ENCODE measurements around the gene STEAP3.
A peak's percentile ranks its signal among the peaks of the same experiment; 100 is the strongest.

STEAP3 gene

GRCh38 chr2:119198240-119198840 lies 25.3 kb upstream of the STEAP3 start:
- H4K91ac ChIP-seq (ENCODE audit: low read depth, low read length), result no peak overlapping the region
- no peaks in the 10 kb centered on the region for H3K9me3 ChIP-seq (ENCODE audit: insufficient read depth, low read depth, low read length)
- H2BK120ac ChIP-seq (ENCODE audit: insufficient read depth, low read length, poor library complexity), result no peak overlapping the region
- H2AFZ ChIP-seq (ENCODE audit: insufficient read depth, low read length, poor library complexity), result no peak overlapping the region
- H3K27ac ChIP-seq (ENCODE audit: low read depth, low read length), result no peak overlapping the region
- no peak overlapping the region for H4K8ac ChIP-seq (ENCODE audit: low read depth, low read length)
- no peak overlapping the region for H2BK5ac ChIP-seq (ENCODE audit: low read depth, low read length, poor library complexity)
- no peaks in the 10 kb centered on the region for H3K36me3 ChIP-seq (ENCODE audit: control insufficient read depth in 1 of 2, insufficient read depth in 2 of 2, low read length in 2 of 2)
- H3K9ac ChIP-seq (ENCODE audit: low read length), result no peak overlapping the region
- no peaks in the 10 kb centered on the region for H3K79me1 ChIP-seq (ENCODE audit: low read length)
- H4K12ac ChIP-seq (ENCODE audit: low read depth, low read length), result no peak overlapping the region
- no peak overlapping the region for H3K4ac ChIP-seq (ENCODE audit: low read depth, low read length)
- H3K4me1 ChIP-seq (ENCODE audit: control insufficient read depth in 1 of 2, insufficient read depth in 2 of 2, low read length in 2 of 2), result peaks cover 0 to 7% of the 10 kb centered on the region in 2 experiments
- no peak overlapping the region for H3K4me3 ChIP-seq (ENCODE audit: low read depth, low read length)
- WGBS (ENCODE audit: extremely low coverage, insufficient coverage, insufficient read length), result no CpG with 5 or more reads among the region's 7 CpGs
- H3K79me2 ChIP-seq (ENCODE audit: control insufficient read depth, insufficient read depth, low read length, poor library complexity), result no peaks in the 10 kb centered on the region
- DNase-seq, result peak in 1 of 2 donors; percentile 59
- H3K14ac ChIP-seq (ENCODE audit: low read length), result no peak overlapping the region
- no peak overlapping the region for H2AK5ac ChIP-seq (ENCODE audit: low read length)
- H3K27me3 ChIP-seq (ENCODE audit: insufficient read depth, low read length), result no peaks in the 10 kb centered on the region
- H3K4me2 ChIP-seq (ENCODE audit: low read length), result no peak overlapping the region
- H3K18ac ChIP-seq (ENCODE audit: low read length), result no peak overlapping the region
- no peak overlapping the region for H2BK12ac ChIP-seq (ENCODE audit: low read length)
- H3K23ac ChIP-seq (ENCODE audit: low read length), result no peak overlapping the region

- no CpG with 5 or more reads among the region's 5 CpGs for WGBS (ENCODE audit: extremely low coverage, insufficient coverage, insufficient read length)
- Histone ChIP-seq H3K9ac (ENCODE audit: low read length) (no peak overlapping the region), H3K14ac (ENCODE audit: low read length) (no peak overlapping the region), H3K4me2 (ENCODE audit: low read length) (no peak overlapping the region), H2AK5ac (ENCODE audit: low read length) (no peak overlapping the region), H2AFZ (ENCODE audit: insufficient read depth, low read length, poor library complexity) (no peak overlapping the region), H4K12ac (ENCODE audit: low read depth, low read length) (no peak overlapping the region), H3K27ac (ENCODE audit: low read depth, low read length) (no peak overlapping the region), H3K79me1 (ENCODE audit: low read length) (no peaks in the 10 kb centered on the region), H3K79me2 (ENCODE audit: control insufficient read depth, insufficient read depth, low read length, poor library complexity) (no peaks in the 10 kb centered on the region), H3K36me3 (ENCODE audit: control insufficient read depth in 1 of 2, insufficient read depth in 2 of 2, low read length in 2 of 2) (no peaks in the 10 kb centered on the region), H2BK5ac (ENCODE audit: low read depth, low read length, poor library complexity) (no peak overlapping the region), H4K91ac (ENCODE audit: low read depth, low read length) (no peak overlapping the region), H3K4me3 (ENCODE audit: low read depth, low read length) (no peak overlapping the region), H3K4ac (ENCODE audit: low read depth, low read length) (no peak overlapping the region), H2BK12ac (ENCODE audit: low read length) (no peak overlapping the region), H2BK120ac (ENCODE audit: insufficient read depth, low read length, poor library complexity) (no peak overlapping the region), H3K23ac (ENCODE audit: low read length) (no peak overlapping the region), H3K27me3 (ENCODE audit: insufficient read depth, low read length) (no peaks in the 10 kb centered on the region), H3K4me1 (ENCODE audit: control insufficient read depth in 1 of 2, insufficient read depth in 2 of 2, low read length in 2 of 2) (peaks cover 0 to 4% of the 10 kb centered on the region in 2 experiments), H3K9me3 (ENCODE audit: insufficient read depth, low read depth, low read length) (peaks cover 2% of the 10 kb centered on the region), H3K18ac (ENCODE audit: low read length) (no peak overlapping the region), H4K8ac (ENCODE audit: low read depth, low read length) (no peak overlapping the region)
- no peak for DNase-seq
Observed at GRCh38 chr2:119201815-119202214, 21.8 kb upstream of the STEAP3 start.

- H3K27ac ChIP-seq (ENCODE audit: low read depth, low read length), result no peak overlapping the region
- DNase-seq, result no peak
- H3K9me3 ChIP-seq (ENCODE audit: insufficient read depth, low read depth, low read length), result peaks cover 2% of the 10 kb centered on the region
- no peaks in the 10 kb centered on the region for H3K27me3 ChIP-seq (ENCODE audit: insufficient read depth, low read length)
- H2AK5ac ChIP-seq (ENCODE audit: low read length), result no peak overlapping the region
- no peak overlapping the region for H3K4me2 ChIP-seq (ENCODE audit: low read length)
- no peak overlapping the region for H3K9ac ChIP-seq (ENCODE audit: low read length)
- H3K4ac ChIP-seq (ENCODE audit: low read depth, low read length), result no peak overlapping the region
- no peak overlapping the region for H4K91ac ChIP-seq (ENCODE audit: low read depth, low read length)
- H2BK120ac ChIP-seq (ENCODE audit: insufficient read depth, low read length, poor library complexity), result no peak overlapping the region
- H3K36me3 ChIP-seq (ENCODE audit: control insufficient read depth in 1 of 2, insufficient read depth in 2 of 2, low read length in 2 of 2), result no peaks in the 10 kb centered on the region
- no peak overlapping the region for H2AFZ ChIP-seq (ENCODE audit: insufficient read depth, low read length, poor library complexity)
- H2BK12ac ChIP-seq (ENCODE audit: low read length), result no peak overlapping the region
- no peak overlapping the region for H3K4me3 ChIP-seq (ENCODE audit: low read depth, low read length)
- H3K18ac ChIP-seq (ENCODE audit: low read length), result no peak overlapping the region
- no peak overlapping the region for H4K8ac ChIP-seq (ENCODE audit: low read depth, low read length)
- no CpG with 5 or more reads among the region's 1 CpG for WGBS (ENCODE audit: extremely low coverage, insufficient coverage, insufficient read length)
- peaks cover 0 to 4% of the 10 kb centered on the region in 2 experiments for H3K4me1 ChIP-seq (ENCODE audit: control insufficient read depth in 1 of 2, insufficient read depth in 2 of 2, low read length in 2 of 2)
- H3K79me2 ChIP-seq (ENCODE audit: control insufficient read depth, insufficient read depth, low read length, poor library complexity), result no peaks in the 10 kb centered on the region
- H2BK5ac ChIP-seq (ENCODE audit: low read depth, low read length, poor library complexity), result no peak overlapping the region
- H4K12ac ChIP-seq (ENCODE audit: low read depth, low read length), result no peak overlapping the region
- H3K14ac ChIP-seq (ENCODE audit: low read length), result no peak overlapping the region
- no peaks in the 10 kb centered on the region for H3K79me1 ChIP-seq (ENCODE audit: low read length)
- H3K23ac ChIP-seq (ENCODE audit: low read length), result no peak overlapping the region
Observed at GRCh38 chr2:119202610-119203310, 20.9 kb upstream of the STEAP3 start.

- Histone ChIP-seq H3K9me3 (ENCODE audit: insufficient read depth, low read depth, low read length) (peaks cover 2% of the 10 kb centered on the region), H3K79me1 (ENCODE audit: low read length) (no peaks in the 10 kb centered on the region), H2AK5ac (ENCODE audit: low read length) (no peak overlapping the region), H3K9ac (ENCODE audit: low read length) (no peak overlapping the region), H3K27me3 (ENCODE audit: insufficient read depth, low read length) (no peaks in the 10 kb centered on the region), H3K27ac (ENCODE audit: low read depth, low read length) (no peak overlapping the region), H3K23ac (ENCODE audit: low read length) (no peak overlapping the region), H3K14ac (ENCODE audit: low read length) (no peak overlapping the region), H4K8ac (ENCODE audit: low read depth, low read length) (no peak overlapping the region), H2BK12ac (ENCODE audit: low read length) (no peak overlapping the region), H3K4me3 (ENCODE audit: low read depth, low read length) (no peak overlapping the region), H3K4me1 (ENCODE audit: control insufficient read depth in 1 of 2, insufficient read depth in 2 of 2, low read length in 2 of 2) (no peaks in the 10 kb centered on the region), H3K36me3 (ENCODE audit: control insufficient read depth in 1 of 2, insufficient read depth in 2 of 2, low read length in 2 of 2) (no peaks in the 10 kb centered on the region), H4K12ac (ENCODE audit: low read depth, low read length) (no peak overlapping the region), H3K4ac (ENCODE audit: low read depth, low read length) (no peak overlapping the region), H3K18ac (ENCODE audit: low read length) (no peak overlapping the region), H2BK120ac (ENCODE audit: insufficient read depth, low read length, poor library complexity) (no peak overlapping the region), H2AFZ (ENCODE audit: insufficient read depth, low read length, poor library complexity) (no peak overlapping the region), H3K4me2 (ENCODE audit: low read length) (no peak overlapping the region), H2BK5ac (ENCODE audit: low read depth, low read length, poor library complexity) (no peak overlapping the region), H4K91ac (ENCODE audit: low read depth, low read length) (no peak overlapping the region), H3K79me2 (ENCODE audit: control insufficient read depth, insufficient read depth, low read length, poor library complexity) (no peaks in the 10 kb centered on the region)
- no peak for DNase-seq
- no CpG with 5 or more reads among the region's 6 CpGs for WGBS (ENCODE audit: extremely low coverage, insufficient coverage, insufficient read length)
Observed at GRCh38 chr2:119204525-119204924, 19.1 kb upstream of the STEAP3 start.
